ENCODE results near the gene CYTH3. TPM values are rescaled to one million over a fixed set of nuclear protein-coding genes. Genes with fewer than 3 reads are reported as not detected.
"Not testable (repeated sequence)": the region's sequence is repeated elsewhere in the genome, so short reads cannot be mapped to it uniquely, and the experiment has no call there.

CYTH3 gene
- total RNA-seq, 2 donors from 2014 or later, result 83.8 to 89.4 TPM

GRCh38 chr7:6202117-6202516, 70.3 kb downstream of the CYTH3 start:
- DNase-seq (ENCODE audit: low spot score), result no peak
- ATAC-seq (ENCODE audit: insufficient number of reproducible peaks, low FRiP score, low read depth), result no peak
- no peak overlapping the region for H3K4me3 ChIP-seq
- H3K27ac ChIP-seq, result no peak overlapping the region
- peaks cover 10 to 73% of the 10 kb centered on the region in 2 donors for H3K4me1 ChIP-seq (ENCODE audit: control insufficient read depth in 1 of 2, low read depth in 2 of 2)
- TF ChIP-seq, protein P1, sequence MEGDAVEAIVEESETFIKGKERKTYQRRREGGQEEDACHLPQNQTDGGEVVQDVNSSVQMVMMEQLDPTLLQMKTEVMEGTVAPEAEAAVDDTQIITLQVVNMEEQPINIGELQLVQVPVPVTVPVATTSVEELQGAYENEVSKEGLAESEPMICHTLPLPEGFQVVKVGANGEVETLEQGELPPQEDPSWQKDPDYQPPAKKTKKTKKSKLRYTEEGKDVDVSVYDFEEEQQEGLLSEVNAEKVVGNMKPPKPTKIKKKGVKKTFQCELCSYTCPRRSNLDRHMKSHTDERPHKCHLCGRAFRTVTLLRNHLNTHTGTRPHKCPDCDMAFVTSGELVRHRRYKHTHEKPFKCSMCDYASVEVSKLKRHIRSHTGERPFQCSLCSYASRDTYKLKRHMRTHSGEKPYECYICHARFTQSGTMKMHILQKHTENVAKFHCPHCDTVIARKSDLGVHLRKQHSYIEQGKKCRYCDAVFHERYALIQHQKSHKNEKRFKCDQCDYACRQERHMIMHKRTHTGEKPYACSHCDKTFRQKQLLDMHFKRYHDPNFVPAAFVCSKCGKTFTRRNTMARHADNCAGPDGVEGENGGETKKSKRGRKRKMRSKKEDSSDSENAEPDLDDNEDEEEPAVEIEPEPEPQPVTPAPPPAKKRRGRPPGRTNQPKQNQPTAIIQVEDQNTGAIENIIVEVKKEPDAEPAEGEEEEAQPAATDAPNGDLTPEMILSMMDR (IDR thresholded peaks at IDR 0.05), result no peak
- no peaks in the 10 kb centered on the region for H3K27me3 ChIP-seq (replicated peaks; ENCODE audit: insufficient read depth)
- H3K9me3 ChIP-seq, result no peaks in the 10 kb centered on the region
- H3K36me3 ChIP-seq, result no peaks in the 10 kb centered on the region

DNA sequence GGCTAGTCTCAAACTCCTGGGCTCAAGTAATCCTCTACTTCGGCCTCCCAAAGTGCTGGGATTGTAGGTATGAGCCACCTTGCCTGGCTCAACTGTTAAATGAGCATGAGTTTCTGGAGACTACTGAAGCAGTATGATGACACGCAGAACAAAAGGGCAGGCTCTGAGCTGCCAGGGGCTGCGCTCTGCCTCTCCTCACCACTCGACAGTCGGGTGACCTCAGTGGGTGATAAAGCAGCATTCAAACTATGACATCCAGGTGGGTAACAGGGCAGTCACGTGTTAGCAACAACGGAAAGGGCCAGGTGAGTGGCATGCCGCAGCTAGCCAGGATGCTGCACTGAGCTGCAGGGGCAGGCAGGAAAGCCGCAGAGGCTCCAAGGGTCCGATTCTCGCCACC, 71.5 kb downstream of the CYTH3 start:
- peaks cover 10 to 64% of the 10 kb centered on the region in 2 donors for H3K4me1 ChIP-seq (ENCODE audit: control insufficient read depth in 1 of 2, low read depth in 2 of 2)
- H3K27me3 ChIP-seq (replicated peaks; ENCODE audit: insufficient read depth), result no peaks in the 10 kb centered on the region
- no peaks in the 10 kb centered on the region for H3K36me3 ChIP-seq
- ATAC-seq (ENCODE audit: insufficient number of reproducible peaks, low FRiP score, low read depth) (no peak), DNase-seq (ENCODE audit: low spot score) (no peak)
- H3K27ac ChIP-seq, result no peak overlapping the region
- no peak overlapping the region for H3K4me3 ChIP-seq
- H3K9me3 ChIP-seq, result no peaks in the 10 kb centered on the region
- TF ChIP-seq, protein P1 (IDR thresholded peaks at IDR 0.05), result no peak

DNA sequence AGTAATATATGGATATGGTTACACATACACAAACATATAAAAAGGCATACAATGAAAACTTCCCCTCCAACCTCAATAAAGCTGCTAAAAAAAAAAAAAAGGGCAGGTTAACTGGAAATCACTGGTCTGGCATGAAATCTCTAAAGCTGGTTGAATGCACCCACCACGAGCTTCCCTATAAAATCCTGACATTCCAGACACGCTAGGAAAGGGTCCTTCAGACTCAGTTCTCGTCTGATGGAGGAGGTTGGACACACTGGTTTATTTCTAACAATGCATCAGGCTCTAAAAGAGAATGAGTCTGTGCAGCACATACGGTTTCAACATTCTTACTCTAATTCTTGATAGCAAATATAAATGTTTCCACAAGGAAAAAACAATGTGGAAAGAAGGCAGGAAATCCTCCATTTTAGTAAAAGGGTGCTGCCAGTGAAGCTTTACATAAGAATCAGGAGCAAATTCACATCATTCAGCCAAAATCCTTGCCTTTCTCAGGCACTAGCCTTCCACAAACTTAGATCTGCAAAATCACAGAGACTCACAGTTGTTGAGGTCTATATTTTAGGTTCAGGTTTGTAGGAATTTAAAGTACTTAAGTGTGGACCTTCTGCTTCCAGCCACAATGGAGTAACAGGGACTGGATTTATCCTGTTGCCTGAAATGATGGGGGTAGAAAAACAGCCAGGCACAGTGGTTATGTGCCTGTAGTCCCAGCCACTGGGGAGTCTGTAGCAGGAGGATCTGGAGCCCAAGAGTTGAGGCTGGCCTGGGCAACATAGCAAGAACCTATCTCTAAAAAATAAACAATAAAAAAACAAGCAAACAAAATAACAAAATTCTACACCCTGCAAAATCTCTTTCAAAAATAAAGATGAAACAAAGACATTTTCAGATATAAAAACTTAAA, 73.5 kb downstream of the CYTH3 start:
- H3K4me1 ChIP-seq (ENCODE audit: control insufficient read depth in 1 of 2, low read depth in 2 of 2), result peaks cover 10 to 49% of the 10 kb centered on the region in 2 donors
- TF ChIP-seq, protein P1 (IDR thresholded peaks at IDR 0.05), result no peak
- no peak overlapping the region for H3K27ac ChIP-seq
- no peaks in the 10 kb centered on the region for H3K9me3 ChIP-seq
- no peak for ATAC-seq (ENCODE audit: insufficient number of reproducible peaks, low FRiP score, low read depth)
- no peak overlapping the region for H3K4me3 ChIP-seq
- DNase-seq (ENCODE audit: low spot score), result no peak
- no peaks in the 10 kb centered on the region for H3K36me3 ChIP-seq
- H3K27me3 ChIP-seq (replicated peaks; ENCODE audit: insufficient read depth), result no peaks in the 10 kb centered on the region

GRCh38 chr7:6197801-6198551, 74.4 kb downstream of the CYTH3 start:
- H3K27ac ChIP-seq, result no peak overlapping the region
- no peaks in the 10 kb centered on the region for H3K9me3 ChIP-seq
- TF ChIP-seq, protein P1 (IDR thresholded peaks at IDR 0.05), result no peak
- peaks cover 10 to 49% of the 10 kb centered on the region in 2 donors for H3K4me1 ChIP-seq (ENCODE audit: control insufficient read depth in 1 of 2, low read depth in 2 of 2)
- no peak for DNase-seq (ENCODE audit: low spot score)
- no peaks in the 10 kb centered on the region for H3K36me3 ChIP-seq
- no peaks in the 10 kb centered on the region for H3K27me3 ChIP-seq (replicated peaks; ENCODE audit: insufficient read depth)
- no peak for ATAC-seq (ENCODE audit: insufficient number of reproducible peaks, low FRiP score, low read depth)
- H3K4me3 ChIP-seq, result no peak overlapping the region

DNA sequence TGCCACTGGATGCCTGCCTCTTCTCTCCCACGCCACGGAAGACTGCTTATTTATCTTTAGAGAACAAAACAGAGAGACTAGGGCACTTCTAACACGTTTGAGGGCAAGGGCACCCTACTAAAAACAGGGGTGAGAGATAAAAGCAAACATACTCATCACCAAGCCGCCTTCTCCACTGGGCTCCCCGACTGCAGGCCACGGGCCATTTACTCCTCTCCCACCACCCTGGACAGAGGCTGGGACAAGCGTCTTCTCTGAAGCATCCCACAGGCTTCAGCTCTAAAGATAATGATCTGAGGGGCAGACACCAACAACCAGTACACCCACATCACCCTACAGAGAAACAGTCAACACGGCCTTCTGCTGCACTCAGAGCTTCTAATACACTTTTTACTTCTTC, 78.7 kb downstream of the CYTH3 start:
- Histone ChIP-seq H3K36me3 (peaks cover 8% of the 10 kb centered on the region), H3K9me3 (no peaks in the 10 kb centered on the region), H3K4me3 (no peak overlapping the region), H3K27me3 (replicated peaks; ENCODE audit: insufficient read depth) (no peaks in the 10 kb centered on the region), H3K27ac (no peak overlapping the region), H3K4me1 (ENCODE audit: control insufficient read depth in 1 of 2, low read depth in 2 of 2) (peaks cover 7 to 28% of the 10 kb centered on the region in 2 donors)
- DNase-seq (ENCODE audit: low spot score) (no peak), ATAC-seq (ENCODE audit: insufficient number of reproducible peaks, low FRiP score, low read depth) (no peak)
- TF ChIP-seq, protein P1 (IDR thresholded peaks at IDR 0.05), result no peak

GRCh38 chr7:6190563-6190962, 81.9 kb downstream of the CYTH3 start:
- ATAC-seq (ENCODE audit: insufficient number of reproducible peaks, low FRiP score, low read depth); DNase-seq (ENCODE audit: low spot score); H3K27me3 ChIP-seq (replicated peaks; ENCODE audit: insufficient read depth); H3K27ac ChIP-seq; H3K4me3 ChIP-seq; H3K9me3 ChIP-seq: not testable (repeated sequence)
- H3K4me1 ChIP-seq (ENCODE audit: control insufficient read depth in 1 of 2, low read depth in 2 of 2), result peaks cover 7 to 13% of the 10 kb centered on the region in 2 donors
- H3K36me3 ChIP-seq, result peaks cover 15% of the 10 kb centered on the region

All from thoracic aorta (tissue), 2 donors.